Stomach (tissue), 9 donors: Measurements from ENCODE around the gene IQGAP3. TPM values are rescaled to one million over a fixed set of nuclear protein-coding genes. Genes with fewer than 3 reads are reported as not detected.

Source experiments
- DNase-seq, 2 donors: peaks; one replicate each; pipeline versions ENCODE4 v3.0.0 to v3.0.0-alpha.2; 2013 to 2019
- H3K27ac ChIP-seq, 5 donors: fragments of 200-600 bp in 4 of 5; sonication (generic) in 4 of 5; one replicate each; pipeline ENCODE4 v1.5.1; 2013 to 2019; ENCODE audit warnings: mild to moderate bottlenecking in 1 of 5, moderate library complexity in 1 of 5
- H3K27me3 ChIP-seq, 3 donors: fragments of 200-600 bp; sonication (generic); one replicate each; pipeline ENCODE4 v1.5.1; 2017 to 2019; ENCODE audit warnings: mixed run types in 1 of 3
- H3K36me3 ChIP-seq, 4 donors: fragments of 200-600 bp; sonication (generic); 1 replicate in 3 of 4; 2 replicates in 1 of 4; pipeline ENCODE4 v1.5.1; 2016 to 2019
- H3K4me1 ChIP-seq, 4 donors: fragments of 200-600 bp; sonication (generic); one replicate each; pipeline ENCODE4 v1.5.1; 2016 to 2019
- H3K4me3 ChIP-seq, 4 donors: fragments of 200-600 bp; sonication (generic) in 3 of 4; one replicate each; pipeline ENCODE4 v1.5.1; 2016 to 2019; ENCODE audit warnings: mild to moderate bottlenecking in 1 of 4
- H3K9me3 ChIP-seq, 4 donors: fragments of 200-600 bp; sonication (generic); one replicate each; pipeline ENCODE4 v1.5.1; 2016 to 2019
- EP300 ChIP-seq: sonication (generic); formaldehyde crosslinking; IDR thresholded peaks from one replicate; pipeline ENCODE4 v1.6.1; 2017; ENCODE audit warnings: antibody characterized with exemption
- POLR2A ChIP-seq, 4 donors: fragments of 450-650 bp; IDR thresholded peaks; one replicate each; pipeline ENCODE4 v1.6.1; 2016; ENCODE audit warnings: antibody characterized with exemption in 4 of 4, control low read depth in 2 of 4, mild to moderate bottlenecking in 1 of 4, moderate library complexity in 1 of 4
- POLR2AphosphoS5 ChIP-seq, 3 donors: sonication (generic); formaldehyde crosslinking; IDR thresholded peaks; one replicate each; pipeline ENCODE4 v1.6.1; 2016; ENCODE audit warnings: antibody characterized with exemption in 3 of 3
- WGBS, 5 donors: extraction: QIAGEN DNeasy Blood & Tissue Kit in 3 of 5; methylation state at CpG; one replicate each; pipeline versions ENCODE4 v1.1.5 to v1.1.7; 2013 to 2018; 5-methylcytosine and 5-hydroxymethylcytosine counted together
- intact Hi-C: fragments of 100-400 bp; cut with DNase I; formaldehyde crosslinking; loops from one replicate; pipeline ENCODE4 v1.15.1; 2023; ENCODE audit warnings: low total_unique reads
- polyA plus RNA-seq, 3 donors: library from polyadenylated mRNA; stranded (reverse); fragments of 200-250 nt; gene quantifications; one replicate each; pipeline ENCODE4 v1.2.3, GENCODE V29; 2013
- total RNA-seq, 5 donors: library from RNA; depleted of rRNA; stranded (reverse); fragments of >200 nt; gene quantifications; one replicate each; pipeline versions ENCODE4 v1.1.0 to v1.2.3, GENCODE V29; 2014 to 2016
- TF ChIP-seq, protein P1 (sequence below), 7 experiments: fragments of 450-650 bp in 4 of 7; fragments of 200-600 bp in 3 of 7; sonication (generic) in 3 of 7; IDR thresholded peaks; one replicate each; pipeline ENCODE4 v1.5.1; 2016 to 2019; ENCODE audit warnings: antibody characterized with exemption in 7 of 7, control low read depth in 2 of 7, mild to moderate bottlenecking in 1 of 7
- donor health status: healthy with polysubstance abuse.
- donor health status: Bipolar disorder and iron deficiency.
- donor health status: healthy.

IQGAP3 gene
- total and polyA plus RNA-seq, 8 donors, result 1.2 to 22.2 (median 9.3) TPM

DNA sequence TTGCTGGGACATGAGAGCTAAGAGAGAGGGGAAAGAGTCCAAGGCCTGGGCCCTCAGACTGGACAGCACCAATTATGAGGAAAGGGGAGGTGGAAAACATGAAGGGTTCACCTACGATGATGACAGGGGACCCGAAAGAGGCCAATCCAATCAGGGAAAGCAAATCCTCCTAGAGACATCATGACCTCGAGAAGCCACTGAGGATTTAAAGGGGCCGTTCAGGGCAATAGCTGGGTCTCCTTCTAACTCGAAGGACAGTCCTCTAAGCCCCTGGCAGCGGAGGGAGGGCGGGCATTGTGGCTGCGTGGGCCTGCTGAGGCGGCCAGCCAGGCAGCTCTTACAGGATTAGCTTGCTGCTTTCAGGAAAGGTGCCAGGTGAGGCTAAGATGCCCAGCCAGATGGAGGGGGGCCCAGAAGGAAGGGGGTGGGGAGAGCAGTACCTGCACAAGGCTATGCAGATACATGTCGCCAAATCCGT, 79.2 kb downstream of the IQGAP3 start:
- Histone ChIP-seq H3K27me3 (no peaks in the 10 kb centered on the region), H3K9me3 (no peaks in the 10 kb centered on the region), H3K36me3 (peaks cover 0 to 14% (median under 1%) of the 10 kb centered on the region in 4 donors), H3K4me3 (peak overlapping the region in 2 of 4 donors; percentile 9 to 28), H3K27ac (peak overlapping the region in 4 of 5 donors; percentile 47 to 99 (median 74)), H3K4me1 (peaks cover 100% of the 10 kb centered on the region in 4 donors)
- WGBS, 5 donors, result 5 to 30% (median 23%) methylated on average over 11 of the region's 11 CpGs
- TF ChIP-seq, protein P1, sequence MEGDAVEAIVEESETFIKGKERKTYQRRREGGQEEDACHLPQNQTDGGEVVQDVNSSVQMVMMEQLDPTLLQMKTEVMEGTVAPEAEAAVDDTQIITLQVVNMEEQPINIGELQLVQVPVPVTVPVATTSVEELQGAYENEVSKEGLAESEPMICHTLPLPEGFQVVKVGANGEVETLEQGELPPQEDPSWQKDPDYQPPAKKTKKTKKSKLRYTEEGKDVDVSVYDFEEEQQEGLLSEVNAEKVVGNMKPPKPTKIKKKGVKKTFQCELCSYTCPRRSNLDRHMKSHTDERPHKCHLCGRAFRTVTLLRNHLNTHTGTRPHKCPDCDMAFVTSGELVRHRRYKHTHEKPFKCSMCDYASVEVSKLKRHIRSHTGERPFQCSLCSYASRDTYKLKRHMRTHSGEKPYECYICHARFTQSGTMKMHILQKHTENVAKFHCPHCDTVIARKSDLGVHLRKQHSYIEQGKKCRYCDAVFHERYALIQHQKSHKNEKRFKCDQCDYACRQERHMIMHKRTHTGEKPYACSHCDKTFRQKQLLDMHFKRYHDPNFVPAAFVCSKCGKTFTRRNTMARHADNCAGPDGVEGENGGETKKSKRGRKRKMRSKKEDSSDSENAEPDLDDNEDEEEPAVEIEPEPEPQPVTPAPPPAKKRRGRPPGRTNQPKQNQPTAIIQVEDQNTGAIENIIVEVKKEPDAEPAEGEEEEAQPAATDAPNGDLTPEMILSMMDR (IDR thresholded peaks at IDR 0.05), result no peak
- TF ChIP-seq EP300, result no peak
- TF ChIP-seq POLR2A (IDR thresholded peaks at IDR 0.05), result no peak
- no peak for TF ChIP-seq POLR2AphosphoS5 (IDR thresholded peaks at IDR 0.05)
- peak in 1 of 2 donors; percentile 75 for DNase-seq
- intact Hi-C loops, result no loop called here

DNA sequence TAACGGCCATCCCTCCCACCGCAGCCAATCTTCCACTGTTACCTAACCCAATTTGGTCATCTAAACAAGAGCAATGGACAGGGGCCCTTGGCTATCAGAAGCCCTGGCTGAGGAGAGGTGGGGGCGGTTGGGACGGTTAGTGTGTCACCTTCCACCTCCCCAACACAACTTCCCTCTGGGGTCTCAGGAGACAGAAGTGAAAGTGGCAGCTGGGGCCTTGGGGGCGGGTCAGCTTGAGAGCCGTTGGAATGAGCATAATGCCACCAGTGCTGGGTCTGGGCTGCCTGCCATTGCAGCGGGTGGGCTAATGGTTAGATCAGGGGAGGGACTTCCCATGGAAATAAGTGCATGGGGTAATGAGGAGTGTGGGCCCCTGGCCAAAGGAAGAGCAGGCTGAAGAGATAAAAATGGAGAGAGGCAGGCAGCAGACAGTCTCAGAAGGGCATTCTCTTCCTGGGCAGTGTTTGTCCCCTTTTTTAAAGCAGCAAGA, 79.7 kb downstream of the IQGAP3 start:
- H3K4me3 ChIP-seq, result peak overlapping the region in 3 of 4 donors; percentile 5 to 28 (median 9)
- H3K4me1 ChIP-seq, result peaks cover 100% of the 10 kb centered on the region in 4 donors
- TF ChIP-seq EP300 (no peak), POLR2A (IDR thresholded peaks at IDR 0.05) (no peak), POLR2AphosphoS5 (IDR thresholded peaks at IDR 0.05) (no peak)
- TF ChIP-seq, protein P1 (IDR thresholded peaks at IDR 0.05), result no peak
- 29 to 63% (median 57%) methylated on average over 7 of the region's 7 CpGs for WGBS, 5 donors
- intact Hi-C loops, result no loop called here
- H3K9me3 ChIP-seq, result no peaks in the 10 kb centered on the region
- peaks cover 0 to 18% (median 2%) of the 10 kb centered on the region in 4 donors for H3K36me3 ChIP-seq
- H3K27me3 ChIP-seq, result no peaks in the 10 kb centered on the region
- DNase-seq, result peak in 1 of 2 donors; percentile 57
- H3K27ac ChIP-seq, result peak overlapping the region in 4 of 5 donors; percentile 47 to 99 (median 74)

DNA sequence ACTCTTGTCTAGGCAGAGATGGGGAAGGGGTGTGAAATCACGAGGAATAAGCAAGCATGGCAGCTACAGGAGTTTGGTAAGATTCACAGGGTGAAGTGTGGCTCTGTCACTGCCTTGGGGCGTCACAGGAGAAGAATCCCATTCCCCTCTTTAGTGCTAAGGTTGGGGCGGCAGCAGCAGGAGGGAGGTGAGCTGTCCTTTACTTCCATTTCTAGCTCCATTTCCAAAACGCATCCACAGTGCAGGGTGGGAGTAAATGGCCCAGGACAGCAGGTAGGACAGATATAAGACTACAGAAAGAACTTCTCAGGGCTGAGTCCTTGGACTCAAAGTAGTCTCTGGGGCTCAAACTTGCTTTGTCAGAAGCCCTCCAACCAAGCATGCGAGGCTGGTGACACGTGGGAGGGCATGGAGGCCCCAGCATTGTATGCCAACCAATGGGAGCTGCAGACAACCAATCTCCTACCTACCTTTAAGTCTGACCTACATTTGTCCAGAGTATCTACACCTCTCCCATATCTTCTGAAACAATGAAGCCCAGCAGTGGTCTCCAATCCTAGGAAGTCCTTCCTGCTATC, 80.3 kb downstream of the IQGAP3 start:
- peak overlapping the region in 2 of 4 donors; percentile 5 to 28 for H3K4me3 ChIP-seq
- intact Hi-C loops, result no loop called here
- H3K9me3 ChIP-seq, result no peaks in the 10 kb centered on the region
- TF ChIP-seq EP300 (no peak), POLR2A (IDR thresholded peaks at IDR 0.05) (no peak), POLR2AphosphoS5 (IDR thresholded peaks at IDR 0.05) (no peak)
- TF ChIP-seq, protein P1 (IDR thresholded peaks at IDR 0.05), result no peak
- no peaks in the 10 kb centered on the region for H3K27me3 ChIP-seq
- peaks cover 0 to 18% (median 2%) of the 10 kb centered on the region in 4 donors for H3K36me3 ChIP-seq
- peak overlapping the region in 4 of 5 donors; percentile 68 to 99 (median 74) for H3K27ac ChIP-seq
- H3K4me1 ChIP-seq, result peaks cover 95 to 100% (median 100%) of the 10 kb centered on the region in 4 donors
- DNase-seq, result no peak
- 69 to 85% (median 84%) methylated on average over 4 to 6 of the region's 6 CpGs for WGBS, 5 donors

DNA sequence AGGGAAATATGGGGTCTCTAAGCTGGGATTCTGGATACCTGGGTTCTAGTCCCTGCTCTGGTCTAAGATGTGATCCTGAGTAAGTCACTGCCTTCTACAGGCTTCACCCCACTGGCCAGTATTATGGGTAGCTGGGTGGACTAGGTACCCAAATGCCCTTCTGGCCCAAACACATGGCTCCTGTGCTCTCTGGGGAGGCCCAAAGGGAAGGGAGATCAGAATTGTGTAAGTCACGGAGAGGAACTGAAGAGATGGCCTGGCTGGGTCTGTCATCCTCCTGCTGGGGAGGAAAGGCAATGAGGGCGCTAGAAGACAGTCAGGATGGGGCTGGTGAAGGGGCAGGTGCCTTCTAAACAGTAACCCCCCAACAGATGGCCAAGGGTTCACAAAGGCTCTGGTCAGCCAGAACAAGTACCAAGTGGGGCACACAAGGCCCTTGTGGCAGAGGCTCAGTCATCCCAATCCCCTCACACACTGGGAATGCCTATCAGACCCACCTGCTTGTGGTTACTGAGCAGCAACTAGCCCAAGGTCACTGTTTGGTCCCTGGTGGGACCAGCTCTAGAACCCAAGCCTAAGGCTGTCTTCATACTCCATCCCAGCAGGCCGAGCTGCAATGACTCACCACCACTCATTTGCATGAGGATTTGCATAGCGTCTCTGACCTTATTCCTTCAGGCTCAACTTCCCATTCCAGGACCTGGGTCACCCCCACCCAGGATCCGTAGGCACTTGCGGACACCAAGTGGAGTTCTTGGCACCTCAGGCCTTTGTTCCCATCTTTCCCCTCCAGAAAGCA, 81.0 kb downstream of the IQGAP3 start:
- H3K9me3 ChIP-seq, result no peaks in the 10 kb centered on the region
- WGBS, 5 donors, result 73 to 86% (median 82%) methylated on average over 6 of the region's 6 CpGs

More for the DNA sequence above, 81.0 kb downstream of the IQGAP3 start:
- H3K27me3 ChIP-seq, result no peaks in the 10 kb centered on the region
- H3K4me3 ChIP-seq, result peak overlapping the region in 3 of 4 donors; percentile 23 to 40 (median 29)
- peak overlapping the region in 4 of 5 donors; percentile 68 to 99 (median 74) for H3K27ac ChIP-seq
- H3K4me1 ChIP-seq, result peaks cover 88 to 100% (median 97%) of the 10 kb centered on the region in 4 donors
- no peak for DNase-seq
- no peak for TF ChIP-seq POLR2AphosphoS5 (IDR thresholded peaks at IDR 0.05)
- TF ChIP-seq, protein P1 (IDR thresholded peaks at IDR 0.05), result no peak
- no peak for TF ChIP-seq POLR2A (IDR thresholded peaks at IDR 0.05)
- no peak for TF ChIP-seq EP300
- H3K36me3 ChIP-seq, result peaks cover 0 to 18% (median 2%) of the 10 kb centered on the region in 4 donors
- intact Hi-C loops, result no loop called here
